Mucosa of gallbladder (tissue), 1 donor: ENCODE data around the gene SCGB1C1. TPM values are rescaled to one million over a fixed set of nuclear protein-coding genes. Genes with fewer than 3 reads are reported as not detected.

Experiments
- total RNA-seq: library from RNA; stranded (reverse); gene quantifications from one replicate; pipeline ENCODE4 v1.2.1, GENCODE V29; 2021
- donor health status: DM: no; HTN: no; CAD: no.

SCGB1C1 gene
- total RNA-seq, 1 donor from 2014 or later: not detected

Other genes with a start within 250 kb of the SCGB1C1 start
- gene BET1L, start 14.3 kb downstream of the SCGB1C1 start, total RNA-seq: 60.5 TPM
- gene RIC8A, start 14.6 kb downstream of the SCGB1C1 start, total RNA-seq: 109 TPM
- gene SIRT3, start 43.3 kb downstream of the SCGB1C1 start, total RNA-seq: 19.0 TPM
- 78.5 TPM for gene PSMD13, start 43.9 kb downstream of the SCGB1C1 start, total RNA-seq
- 0.69 TPM for gene NLRP6, start 85.3 kb downstream of the SCGB1C1 start, total RNA-seq
- gene PGGHG, start 96.0 kb downstream of the SCGB1C1 start, total RNA-seq: 42.8 TPM
- not detected for gene IFITM5, start 106.4 kb downstream of the SCGB1C1 start, total RNA-seq
- gene IFITM2, start 114.7 kb downstream of the SCGB1C1 start, total RNA-seq: 129 TPM
- gene IFITM1, start 121.0 kb downstream of the SCGB1C1 start, total RNA-seq: 55.4 TPM
- gene IFITM3, start 127.8 kb downstream of the SCGB1C1 start, total RNA-seq: 246 TPM
- gene B4GALNT4, start 176.4 kb downstream of the SCGB1C1 start, total RNA-seq: 3.4 TPM
- 70.8 TPM for gene PKP3, start 201.1 kb downstream of the SCGB1C1 start, total RNA-seq
- 152 TPM for gene SIGIRR, start 221.9 kb downstream of the SCGB1C1 start, total RNA-seq
- gene ANO9, start 248.9 kb downstream of the SCGB1C1 start, total RNA-seq: 49.3 TPM